GM21825 (cell line): ENCODE data around the gene CFAP20.
"Not testable (repeated sequence)": the region's sequence is repeated elsewhere in the genome, so short reads cannot be mapped to it uniquely, and the experiment has no call there.

Experiments
- ATAC-seq: cut with Tn5 transposase; IDR thresholded peaks from one replicate; pipeline ENCODE4 v1.9.1; 2021; ENCODE audit warnings: mild to moderate bottlenecking, moderate library complexity; ENCODE audit not compliant: unreplicated experiment

The CFAP20 gene

GRCh38 chr16:58072134-58072533, 57.0 kb downstream of the CFAP20 start:
- ATAC-seq: not testable (repeated sequence)

GRCh38 chr16:58070585-58070984, 58.6 kb downstream of the CFAP20 start:
- no peak for ATAC-seq
